GM10248 (cell line): Measurements from ENCODE around the gene CLMN.

ENCODE experiments used
- CTCF ChIA-PET: fragments of 300-600 bp; sonication (Branson Sonifier 250); formaldehyde crosslinking; extraction: SDS; loops from one replicate; lab custom pipeline; 2021; ENCODE audit warnings: antibody characterized with exemption; lab: Yijun Ruan, JAX
- POLR2A ChIA-PET: fragments of 350-650 bp; sonication (Branson Sonifier 250); formaldehyde crosslinking; extraction: SDS; loops from one replicate; lab custom pipeline; 2020; ENCODE audit warnings: antibody characterized with exemption; lab: Yijun Ruan, JAX
- DNase-seq: peaks from one replicate; pipeline ENCODE4 v3.0.0; 2012; ENCODE audit errors: extremely low spot score
- TF ChIP-seq, protein P1 (sequence below): IDR thresholded peaks from 2 replicates; pipeline ENCODE4 v1.5.1; 2012; ENCODE audit warnings: mild to moderate bottlenecking, low read depth; ENCODE audit errors: extremely low read depth, missing control alignments, control extremely low read depth

CLMN gene

DNA sequence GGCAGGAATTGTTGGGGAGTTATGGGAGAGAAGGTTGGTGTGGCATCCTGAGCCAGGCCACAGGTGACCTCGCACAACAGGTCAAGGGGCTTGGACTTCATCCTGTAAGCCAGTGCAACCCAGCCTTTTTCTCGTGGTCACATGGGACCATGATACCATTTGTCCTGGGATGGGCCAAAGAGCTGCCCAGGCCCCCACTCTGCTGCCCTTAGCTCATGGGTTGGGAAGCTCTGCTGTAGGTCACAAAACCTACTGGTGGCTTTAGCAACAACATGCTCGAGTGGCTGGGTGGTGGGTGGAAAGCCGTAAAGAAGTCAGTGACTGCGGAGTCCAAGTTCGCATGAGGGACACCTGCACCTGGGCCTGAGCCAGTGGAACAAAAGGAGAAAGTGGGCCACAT is 4.6 kb downstream of the CLMN start:
- CTCF ChIA-PET = interaction anchor here (1.5 kb wide), 1 partner anchor 13 kb away, joined by 8 read pairs; no protein-coding TSS in a partner anchor
- TF ChIP-seq, protein P1, sequence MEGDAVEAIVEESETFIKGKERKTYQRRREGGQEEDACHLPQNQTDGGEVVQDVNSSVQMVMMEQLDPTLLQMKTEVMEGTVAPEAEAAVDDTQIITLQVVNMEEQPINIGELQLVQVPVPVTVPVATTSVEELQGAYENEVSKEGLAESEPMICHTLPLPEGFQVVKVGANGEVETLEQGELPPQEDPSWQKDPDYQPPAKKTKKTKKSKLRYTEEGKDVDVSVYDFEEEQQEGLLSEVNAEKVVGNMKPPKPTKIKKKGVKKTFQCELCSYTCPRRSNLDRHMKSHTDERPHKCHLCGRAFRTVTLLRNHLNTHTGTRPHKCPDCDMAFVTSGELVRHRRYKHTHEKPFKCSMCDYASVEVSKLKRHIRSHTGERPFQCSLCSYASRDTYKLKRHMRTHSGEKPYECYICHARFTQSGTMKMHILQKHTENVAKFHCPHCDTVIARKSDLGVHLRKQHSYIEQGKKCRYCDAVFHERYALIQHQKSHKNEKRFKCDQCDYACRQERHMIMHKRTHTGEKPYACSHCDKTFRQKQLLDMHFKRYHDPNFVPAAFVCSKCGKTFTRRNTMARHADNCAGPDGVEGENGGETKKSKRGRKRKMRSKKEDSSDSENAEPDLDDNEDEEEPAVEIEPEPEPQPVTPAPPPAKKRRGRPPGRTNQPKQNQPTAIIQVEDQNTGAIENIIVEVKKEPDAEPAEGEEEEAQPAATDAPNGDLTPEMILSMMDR = no peak
- POLR2A ChIA-PET = no interaction called here
- no peak for DNase-seq

DNA sequence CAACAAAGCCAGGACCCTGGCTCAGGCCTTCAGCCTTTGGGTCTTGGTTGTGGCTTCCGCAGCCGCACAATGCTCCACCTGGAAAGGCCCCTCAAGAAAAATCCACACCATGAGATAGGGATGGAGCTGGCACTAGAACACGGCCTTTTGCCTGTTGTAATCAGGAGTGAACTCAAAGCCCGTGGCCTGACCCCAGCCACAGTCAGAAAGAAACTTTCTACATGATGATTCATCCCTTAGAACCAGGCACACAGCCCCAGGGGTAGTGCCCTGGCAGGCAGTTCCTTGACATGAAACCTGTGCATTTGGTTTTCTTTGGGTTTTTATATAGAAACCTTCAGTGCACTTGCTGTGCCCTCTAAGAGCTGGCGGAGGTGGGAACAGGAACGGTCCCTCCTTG is 5.1 kb downstream of the CLMN start:
- TF ChIP-seq, protein P1 = no peak
- ChIA-PET POLR2A (no interaction called here), CTCF (no interaction called here)
- peak; percentile 73 for DNase-seq

DNA sequence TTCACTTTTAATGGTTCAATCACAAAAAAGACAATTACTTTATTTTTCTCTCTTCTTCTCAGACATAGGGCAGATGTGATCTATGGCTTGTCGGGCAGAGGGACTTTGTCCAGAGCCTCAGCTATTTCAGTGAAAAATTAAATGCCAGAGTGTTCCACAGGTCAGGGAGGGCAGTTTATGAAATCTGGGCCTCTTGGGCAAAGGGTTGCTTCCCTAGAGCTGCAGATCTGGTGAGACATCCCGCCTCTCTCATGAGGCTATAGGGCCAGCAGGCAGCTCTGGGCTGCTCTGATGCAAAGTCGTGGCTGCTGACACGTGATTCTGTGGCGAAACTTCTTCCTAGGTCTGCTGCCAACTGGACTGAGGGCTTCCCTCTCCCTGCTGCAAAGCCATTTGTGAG is 6.0 kb downstream of the CLMN start:
- POLR2A ChIA-PET = interaction anchor here (0.7 kb wide), 1 partner anchor 42 kb away, joined by 3 read pairs; no protein-coding TSS in a partner anchor
- TF ChIP-seq, protein P1 = no peak
- DNase-seq = peak; percentile 39
- CTCF ChIA-PET = no interaction called here

DNA sequence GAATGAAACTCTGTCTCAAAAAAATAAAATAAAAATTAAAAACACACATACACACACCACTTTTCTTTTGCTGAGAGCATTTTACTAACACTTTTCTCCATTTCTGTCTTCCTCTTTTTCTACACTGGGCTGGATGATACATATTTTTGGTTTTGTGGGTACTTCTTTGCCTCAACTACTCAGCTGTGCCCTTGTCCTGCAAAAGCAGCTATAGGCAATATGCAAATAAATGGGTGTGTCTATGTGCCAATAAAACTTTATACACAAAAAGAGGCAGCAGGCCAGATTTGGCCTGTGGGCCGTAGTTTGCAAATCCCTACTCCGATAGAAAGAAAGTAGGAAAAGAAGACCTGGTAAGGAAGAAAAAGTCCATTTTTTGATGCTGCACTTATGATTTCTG is 6.5 kb downstream of the CLMN start:
- TF ChIP-seq, protein P1 = no peak
- DNase-seq = no peak
- ChIA-PET POLR2A (interaction anchor here (0.7 kb wide), 1 partner anchor 43 kb away, joined by 3 read pairs; no protein-coding TSS in a partner anchor), CTCF (no interaction called here)

DNA sequence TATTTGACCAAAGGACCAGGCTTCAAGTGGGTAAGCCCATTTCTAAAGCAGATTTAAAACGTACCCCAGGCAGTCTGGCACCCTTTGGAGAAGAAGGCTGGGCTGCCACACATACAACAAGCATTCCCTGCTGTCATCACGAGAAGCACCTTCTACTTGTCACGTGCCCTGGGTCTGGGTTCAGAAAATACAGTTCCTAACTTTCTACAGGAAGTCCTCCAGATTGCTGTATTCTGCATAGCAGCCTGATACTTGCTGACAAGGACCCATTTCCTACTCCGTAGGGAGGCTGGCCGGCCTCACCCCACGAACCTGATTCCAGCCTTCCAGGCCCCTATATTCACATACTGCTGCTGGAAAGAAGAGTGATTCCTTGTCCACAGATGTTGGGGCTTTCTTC is 7.4 kb downstream of the CLMN start:
- CTCF ChIA-PET = no interaction called here
- TF ChIP-seq, protein P1 = no peak
- no peak for DNase-seq
- POLR2A ChIA-PET = no interaction called here

DNA sequence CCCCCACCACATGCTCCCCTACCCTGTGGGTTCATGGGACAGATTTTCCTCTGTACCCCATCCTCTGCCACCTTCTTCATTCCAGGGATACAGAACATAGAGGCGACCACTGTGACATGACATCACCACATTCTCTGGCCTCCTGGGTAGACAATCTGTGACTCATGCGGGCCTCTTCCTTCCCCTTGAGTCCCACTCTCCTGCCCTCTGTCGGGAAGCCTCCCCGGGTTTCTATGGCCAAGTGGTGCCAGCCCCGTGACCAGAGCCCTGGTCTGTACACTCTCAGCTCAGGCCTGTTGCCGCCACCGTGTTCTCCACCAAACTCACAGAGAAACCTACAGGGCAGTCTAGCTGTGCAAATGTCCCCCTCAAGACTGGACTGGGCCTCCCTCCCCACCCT is 8.0 kb downstream of the CLMN start:
- TF ChIP-seq, protein P1 = no peak
- ChIA-PET POLR2A (no interaction called here), CTCF (no interaction called here)
- DNase-seq = no peak
